ENCODE results near the gene RALB. TPM values are rescaled to one million over a fixed set of nuclear protein-coding genes. Genes with fewer than 3 reads are reported as not detected.

The RALB gene
- total RNA-seq, 2 experiments from 2014 or later, result 3.1 to 3.6 TPM

DNA sequence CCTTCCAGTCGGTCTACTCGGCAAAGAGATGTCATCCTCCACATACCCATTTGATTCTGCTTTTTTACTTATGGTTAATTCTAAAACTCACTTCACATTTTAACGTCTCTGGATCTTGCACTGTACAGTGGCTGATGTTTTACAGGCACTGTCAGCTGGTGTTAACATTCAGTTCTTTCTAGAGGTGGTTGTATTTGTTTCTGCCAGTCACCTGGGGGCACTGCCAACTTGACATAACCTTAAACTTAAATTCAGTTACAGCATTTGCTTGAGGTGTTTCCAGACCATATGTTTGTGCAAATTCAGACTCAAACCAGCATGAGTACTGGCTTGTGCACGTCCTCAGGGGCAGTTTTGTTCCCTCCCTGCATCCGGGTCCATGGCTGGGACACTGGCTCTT, 24.1 kb upstream of the RALB start:
- Mint-ChIP-seq H3K4me1 (ENCODE audit: low read depth) (peaks cover 80% of the 10 kb centered on the region), H3K9me3 (no peaks in the 10 kb centered on the region), H3K27me3 (no peaks in the 10 kb centered on the region), H3K36me3 (ENCODE audit: low read depth) (peaks cover 9% of the 10 kb centered on the region), H3K4me3 (peak overlapping the region; percentile 16), H3K27ac (peak overlapping the region; percentile 77)
- Histone ChIP-seq H3K9me3 (ENCODE audit: control insufficient read depth in 1 of 2, insufficient read depth in 1 of 2, low read length in 2 of 2) (no peaks in the 10 kb centered on the region), H3K27me3 (ENCODE audit: control insufficient read depth in 1 of 2, insufficient read depth in 2 of 2, low read length in 2 of 2) (no peaks in the 10 kb centered on the region), H3K36me3 (ENCODE audit: insufficient read depth, low read length) (no peaks in the 10 kb centered on the region), H3K4me3 (ENCODE audit: low read length) (no peak overlapping the region), H3K27ac (ENCODE audit: low read depth in 1 of 2, low read length in 2 of 2) (no peak overlapping the region), H3K4me1 (ENCODE audit: insufficient read depth, low read length) (peaks cover 57% of the 10 kb centered on the region)
- ATAC-seq (ENCODE audit: poor library complexity) (no peak), DNase-seq (peak in 2 of 14 experiments; percentile 22 to 32)
- POLR2A ChIA-PET, result interaction anchor here (1.4 to 1.5 kb wide), 2 partner anchors 24 to 52 kb away, joined by 5 to 6 read pairs; partner anchors contain the start of gene RALB
- TF ChIP-seq, protein P1, sequence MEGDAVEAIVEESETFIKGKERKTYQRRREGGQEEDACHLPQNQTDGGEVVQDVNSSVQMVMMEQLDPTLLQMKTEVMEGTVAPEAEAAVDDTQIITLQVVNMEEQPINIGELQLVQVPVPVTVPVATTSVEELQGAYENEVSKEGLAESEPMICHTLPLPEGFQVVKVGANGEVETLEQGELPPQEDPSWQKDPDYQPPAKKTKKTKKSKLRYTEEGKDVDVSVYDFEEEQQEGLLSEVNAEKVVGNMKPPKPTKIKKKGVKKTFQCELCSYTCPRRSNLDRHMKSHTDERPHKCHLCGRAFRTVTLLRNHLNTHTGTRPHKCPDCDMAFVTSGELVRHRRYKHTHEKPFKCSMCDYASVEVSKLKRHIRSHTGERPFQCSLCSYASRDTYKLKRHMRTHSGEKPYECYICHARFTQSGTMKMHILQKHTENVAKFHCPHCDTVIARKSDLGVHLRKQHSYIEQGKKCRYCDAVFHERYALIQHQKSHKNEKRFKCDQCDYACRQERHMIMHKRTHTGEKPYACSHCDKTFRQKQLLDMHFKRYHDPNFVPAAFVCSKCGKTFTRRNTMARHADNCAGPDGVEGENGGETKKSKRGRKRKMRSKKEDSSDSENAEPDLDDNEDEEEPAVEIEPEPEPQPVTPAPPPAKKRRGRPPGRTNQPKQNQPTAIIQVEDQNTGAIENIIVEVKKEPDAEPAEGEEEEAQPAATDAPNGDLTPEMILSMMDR (IDR thresholded peaks at IDR 0.05), result no peak
- CTCF ChIA-PET, result no interaction called here
- intact Hi-C loops (cut with DNase I, micrococcal nuclease), result loop anchor here (2.0 to 5.0 kb wide), 2 partner anchors 84 kb away; no protein-coding TSS in a partner anchor

DNA sequence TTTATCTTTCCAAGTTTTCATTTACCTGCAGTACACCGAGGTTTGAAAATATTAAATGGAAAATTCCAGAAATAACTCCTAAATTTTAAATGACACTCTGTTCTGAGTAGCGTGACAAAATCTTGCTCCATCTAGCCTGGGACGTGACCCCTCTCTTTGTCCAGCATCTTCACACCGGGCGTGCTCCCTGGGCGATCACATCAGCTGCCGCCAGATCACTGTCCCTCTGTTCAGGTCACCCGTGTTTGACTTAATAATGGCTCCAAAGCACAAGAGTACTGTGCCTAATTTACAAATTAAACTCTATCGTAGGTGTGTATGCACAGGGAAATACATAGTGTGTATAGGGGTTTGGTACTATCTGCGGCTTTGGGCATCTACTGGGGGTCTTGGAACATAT, 23.3 kb upstream of the RALB start:
- intact Hi-C loops (cut with DNase I, micrococcal nuclease), result loop anchor here (2.0 to 5.0 kb wide), 2 partner anchors 83 kb away; no protein-coding TSS in a partner anchor
- TF ChIP-seq, protein P1 (IDR thresholded peaks at IDR 0.05), result no peak
- no peaks in the 10 kb centered on the region for H3K36me3 ChIP-seq (ENCODE audit: insufficient read depth, low read length)
- no peaks in the 10 kb centered on the region for H3K27me3 ChIP-seq (ENCODE audit: control insufficient read depth in 1 of 2, insufficient read depth in 2 of 2, low read length in 2 of 2)
- Mint-ChIP-seq H3K4me3 (peak overlapping the region; percentile 6), H3K36me3 (ENCODE audit: low read depth) (peaks cover 9% of the 10 kb centered on the region), H3K4me1 (ENCODE audit: low read depth) (peaks cover 73% of the 10 kb centered on the region), H3K27ac (peak overlapping the region; percentile 77), H3K9me3 (no peaks in the 10 kb centered on the region), H3K27me3 (no peaks in the 10 kb centered on the region)
- ATAC-seq (ENCODE audit: poor library complexity) (no peak), DNase-seq (peak in 1 of 14 experiments; percentile 4)
- CTCF ChIA-PET, result no interaction called here
- peaks cover 51% of the 10 kb centered on the region for H3K4me1 ChIP-seq (ENCODE audit: insufficient read depth, low read length)
- no peak overlapping the region for H3K27ac ChIP-seq (ENCODE audit: low read depth in 1 of 2, low read length in 2 of 2)
- no peaks in the 10 kb centered on the region for H3K9me3 ChIP-seq (ENCODE audit: control insufficient read depth in 1 of 2, insufficient read depth in 1 of 2, low read length in 2 of 2)
- POLR2A ChIA-PET, result interaction anchor here (0.8 to 1.6 kb wide), 2 partner anchors 23 to 52 kb away, joined by 4 to 5 read pairs; partner anchors contain the start of gene RALB
- H3K4me3 ChIP-seq (ENCODE audit: low read length), result no peak overlapping the region

DNA sequence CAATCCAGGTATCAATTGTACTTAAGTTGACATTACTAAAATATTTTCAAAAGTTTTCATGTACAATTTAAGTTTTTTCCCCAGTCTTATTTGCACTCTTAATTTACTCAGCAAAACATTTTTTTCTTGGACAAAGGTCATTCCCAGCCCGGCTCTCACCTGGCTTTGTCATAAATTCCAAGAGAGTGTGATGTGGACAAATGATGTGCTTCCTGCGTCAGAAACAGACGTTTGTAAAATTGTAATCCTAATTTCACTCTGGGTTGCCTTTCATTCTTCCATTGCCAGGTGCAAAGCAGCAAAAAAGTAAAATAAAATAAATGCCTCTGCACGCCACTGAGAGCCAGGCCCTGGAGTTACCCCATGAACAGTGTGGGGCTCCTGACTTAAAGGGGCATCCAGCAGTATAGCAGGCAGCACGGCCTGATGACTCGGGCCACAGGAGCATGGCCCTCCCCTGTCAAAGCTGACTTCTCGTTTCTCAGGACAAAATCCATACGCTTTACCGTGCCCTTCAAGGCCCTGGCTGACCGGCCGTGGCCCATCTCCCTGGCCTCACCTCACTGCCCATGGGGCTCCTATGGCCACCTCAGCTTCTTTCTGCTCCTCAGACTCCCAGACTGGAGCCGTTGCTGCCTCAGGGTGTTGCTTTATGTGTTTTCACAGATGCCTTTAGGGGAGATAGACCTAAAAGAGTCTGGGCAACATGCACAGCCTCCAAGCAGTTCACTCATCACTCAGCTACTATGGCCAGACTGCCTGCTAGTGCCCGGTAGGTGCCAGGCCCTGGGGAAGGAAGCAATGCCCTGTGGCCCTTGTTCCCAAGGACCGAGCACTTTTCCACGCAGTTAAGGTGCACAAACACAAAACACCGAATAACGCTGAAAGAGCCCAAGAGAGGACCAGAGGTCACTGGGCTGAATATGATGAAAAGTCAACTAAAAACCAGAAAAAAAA, 21.9 kb upstream of the RALB start:
- ChIA-PET CTCF (interaction anchor here (0.7 to 2.1 kb wide), 3 partner anchors 55 to 555 kb away, joined by 3 to 10 read pairs (median 3); no protein-coding TSS in a partner anchor), POLR2A (interaction anchor here (1.6 to 4.0 kb wide), 4 partner anchors 8 to 55 kb away, joined by 5 to 57 read pairs (median 32); partner anchors contain the start of genes RALB and TMEM185B)
- Mint-ChIP-seq H3K4me3 (peak overlapping the region; percentile 95), H3K27me3 (no peaks in the 10 kb centered on the region), H3K9me3 (no peaks in the 10 kb centered on the region), H3K27ac (peak overlapping the region; percentile 95), H3K4me1 (ENCODE audit: low read depth) (peaks cover 67% of the 10 kb centered on the region), H3K36me3 (ENCODE audit: low read depth) (peaks cover 9% of the 10 kb centered on the region)
- intact Hi-C loops (cut with DNase I, micrococcal nuclease), result loop anchor here in 1 of 2 experiments (5.0 kb wide), 1 partner anchor 53 kb away; no protein-coding TSS in a partner anchor
- peaks cover 48% of the 10 kb centered on the region for H3K4me1 ChIP-seq (ENCODE audit: insufficient read depth, low read length)
- peak overlapping the region; percentile 70 for H3K4me3 ChIP-seq (ENCODE audit: low read length)
- TF ChIP-seq, protein P1 (IDR thresholded peaks at IDR 0.05), result no peak
- H3K9me3 ChIP-seq (ENCODE audit: control insufficient read depth in 1 of 2, insufficient read depth in 1 of 2, low read length in 2 of 2), result no peaks in the 10 kb centered on the region
- H3K27ac ChIP-seq (ENCODE audit: low read depth in 1 of 2, low read length in 2 of 2), result peak overlapping the region; percentile 32 to 66
- no peaks in the 10 kb centered on the region for H3K36me3 ChIP-seq (ENCODE audit: insufficient read depth, low read length)
- no peak for DNase-seq
- no peak for ATAC-seq (ENCODE audit: poor library complexity)
- no peaks in the 10 kb centered on the region for H3K27me3 ChIP-seq (ENCODE audit: control insufficient read depth in 1 of 2, insufficient read depth in 2 of 2, low read length in 2 of 2)

Measured in CD4-positive, alpha-beta T cell (primary cell).